Neural cell (in vitro differentiated cells): ENCODE data around the gene MDFIC. TPM values are rescaled to one million over a fixed set of nuclear protein-coding genes. Genes with fewer than 3 reads are reported as not detected.

Experiments used
- H2AFZ ChIP-seq: fragments of 200-600, 300-800 bp; sonication (generic), shearing (Covaris generic); 2 replicates; pipeline ENCODE4 v1.6.0; 2014; ENCODE audit warnings: low read depth, mild to moderate bottlenecking, antibody characterized with exemption, low read length, moderate library complexity
- H3F3A ChIP-seq: fragments of 200-600 bp; shearing (Covaris generic); 2 replicates; pipeline ENCODE4 v1.6.1; 2016; ENCODE audit warnings: mild to moderate bottlenecking, moderate library complexity, mixed read lengths, antibody characterized with exemption, low read length; ENCODE audit not compliant: insufficient read depth, poor library complexity, severe bottlenecking
- H3K27ac ChIP-seq: fragments of 200-600, 300-800 bp; sonication (generic), shearing (Covaris generic); 2 replicates; pipeline ENCODE4 v1.5.1; 2014; ENCODE audit warnings: mild to moderate bottlenecking, low read length, moderate library complexity
- H3K27me3 ChIP-seq: fragments of 300-800, 200-600 bp; sonication (generic), shearing (Covaris generic); 2 replicates; pipeline ENCODE4 v1.6.0; 2014; ENCODE audit warnings: mild to moderate bottlenecking, low read depth, low read length, moderate library complexity; ENCODE audit not compliant: insufficient read depth
- H3K36me3 ChIP-seq: fragments of 300-800, 200-600 bp; sonication (generic), shearing (Covaris generic); 2 replicates; pipeline ENCODE4 v1.5.1; 2014; ENCODE audit warnings: mild to moderate bottlenecking, antibody characterized with exemption, low read length, moderate library complexity; ENCODE audit not compliant: insufficient read depth
- H3K4me2 ChIP-seq: fragments of 300-800, 200-600 bp; sonication (generic), shearing (Covaris generic); 2 replicates; pipeline ENCODE4 v1.6.0; 2014; ENCODE audit warnings: mild to moderate bottlenecking, low read length
- H3K4me3 ChIP-seq: fragments of 300-800, 200-600 bp; sonication (generic), shearing (Covaris generic); 2 replicates; pipeline ENCODE4 v1.5.1; 2014; ENCODE audit warnings: mild to moderate bottlenecking, low read length, moderate library complexity
- H3K79me2 ChIP-seq: fragments of 200-600 bp; shearing (Covaris generic); replicated peaks from 2 replicates; pipeline ENCODE4 v1.6.0; 2014; ENCODE audit warnings: mild to moderate bottlenecking, low read length, moderate library complexity; ENCODE audit not compliant: insufficient read depth
- H3K9ac ChIP-seq: fragments of 300-800, 200-600 bp; sonication (generic), shearing (Covaris generic); 2 replicates; pipeline ENCODE4 v1.6.1; 2016; ENCODE audit warnings: mild to moderate bottlenecking, low read length, mixed read lengths
- H3K9me2 ChIP-seq: fragments of 200-600 bp; shearing (Covaris generic); 2 replicates; pipeline ENCODE4 v1.6.1; 2016; ENCODE audit warnings: mild to moderate bottlenecking, low read length, mixed read lengths; ENCODE audit not compliant: insufficient read depth
- H3K9me3 ChIP-seq: fragments of 200-600, 300-800 bp; sonication (generic), shearing (Covaris generic); 2 replicates; pipeline ENCODE4 v1.6.1; 2016; ENCODE audit warnings: mild to moderate bottlenecking, mixed run types, low read length, moderate library complexity, mixed read lengths
- H4K20me1 ChIP-seq: fragments of 200-600 bp; shearing (Covaris generic); 2 replicates; pipeline ENCODE4 v1.6.1; 2016; ENCODE audit warnings: mild to moderate bottlenecking, mixed run types; ENCODE audit not compliant: insufficient read depth
- CTCF ChIP-seq: fragments of 450-650 bp; IDR thresholded peaks from 2 replicates; pipeline ENCODE4 v1.5.1; 2014; ENCODE audit warnings: antibody characterized with exemption, mild to moderate bottlenecking, moderate library complexity; ENCODE audit not compliant: poor library complexity, severe bottlenecking
- EP300 ChIP-seq: fragments of 450-650 bp; conservative IDR thresholded peaks from 2 replicates; pipeline ENCODE4 v1.6.1; 2014; ENCODE audit warnings: antibody characterized with exemption, mild to moderate bottlenecking, moderate library complexity; ENCODE audit not compliant: poor library complexity, severe bottlenecking
- EZH2 ChIP-seq: fragments of 200-600, 300-800 bp; shearing (Covaris generic), sonication (generic); IDR thresholded peaks from 2 replicates; pipeline ENCODE4 v1.6.1; 2014; ENCODE audit warnings: antibody characterized with exemption, low read length, borderline replicate concordance, mild to moderate bottlenecking; ENCODE audit not compliant: insufficient read depth, poor library complexity, severe bottlenecking
- MXI1 ChIP-seq: fragments of 450-650 bp; conservative IDR thresholded peaks from 2 replicates; pipeline ENCODE4 v1.6.1; 2014; ENCODE audit warnings: antibody characterized with exemption, mild to moderate bottlenecking; ENCODE audit not compliant: poor library complexity, severe bottlenecking
- POLR2AphosphoS5 ChIP-seq: IDR thresholded peaks from 2 replicates; pipeline ENCODE4 v1.6.1; 2012
- RAD21 ChIP-seq: fragments of 450-650 bp; conservative IDR thresholded peaks from 2 replicates; pipeline ENCODE4 v1.6.1; 2014; ENCODE audit warnings: antibody characterized with exemption, mild to moderate bottlenecking, moderate library complexity
- REST ChIP-seq: IDR thresholded peaks from 2 replicates; pipeline ENCODE4 v1.6.1; 2012; ENCODE audit warnings: borderline replicate concordance
- SMC3 ChIP-seq: fragments of 450-650 bp; conservative IDR thresholded peaks from 2 replicates; pipeline ENCODE4 v1.6.1; 2014; ENCODE audit warnings: antibody characterized with exemption, mild to moderate bottlenecking, moderate library complexity; ENCODE audit not compliant: poor library complexity
- TAF1 ChIP-seq: IDR thresholded peaks from 2 replicates; pipeline ENCODE4 v1.6.1; 2012; ENCODE audit warnings: low read depth
- polyA plus RNA-seq: library from polyadenylated mRNA; depleted of rRNA; stranded (reverse); fragments of >200 nt; gene quantifications from 2 replicates; pipeline ENCODE4 v1.2.3, GENCODE V29; 2014

MDFIC gene
- polyA plus RNA-seq, 1 donor from 2014 or later: 0.85 TPM

- no peak overlapping the region for H3K27ac ChIP-seq
- H3F3A ChIP-seq: no peaks in the 10 kb centered on the region
- no peak overlapping the region for H2AFZ ChIP-seq
- no peaks in the 10 kb centered on the region for H3K9me2 ChIP-seq
- H3K4me2 ChIP-seq: no peak overlapping the region
- H3K9me3 ChIP-seq: peaks cover 5% of the 10 kb centered on the region
- no peaks in the 10 kb centered on the region for H3K79me2 ChIP-seq
- H3K36me3 ChIP-seq: no peaks in the 10 kb centered on the region
- TF ChIP-seq POLR2AphosphoS5 (no peak), SMC3 (no peak), EP300 (no peak)
- H3K27me3 ChIP-seq: no peaks in the 10 kb centered on the region
- no peaks in the 10 kb centered on the region for H4K20me1 ChIP-seq
- no peak overlapping the region for H3K9ac ChIP-seq
- H3K4me3 ChIP-seq: no peak overlapping the region
Measured at GRCh38 chr7:114966156-114966555, 44.3 kb downstream of the MDFIC start.

- Histone ChIP-seq H3K27ac (peak overlapping the region; percentile 61), H3K79me2 (no peaks in the 10 kb centered on the region), H3K36me3 (no peaks in the 10 kb centered on the region), H3K9ac (no peak overlapping the region), H4K20me1 (no peaks in the 10 kb centered on the region), H3K9me2 (no peaks in the 10 kb centered on the region), H3K4me2 (no peak overlapping the region), H3K4me3 (no peak overlapping the region), H3F3A (no peaks in the 10 kb centered on the region), H3K9me3 (peaks cover 5% of the 10 kb centered on the region), H2AFZ (no peak overlapping the region), H3K27me3 (no peaks in the 10 kb centered on the region)
- no peak for TF ChIP-seq SMC3
- TF ChIP-seq CTCF: no peak
- no peak for TF ChIP-seq EZH2
- peak; percentile 83 for TF ChIP-seq EP300
- peak; percentile 60 for TF ChIP-seq REST
- TF ChIP-seq RAD21: no peak
- TF ChIP-seq TAF1: no peak
- TF ChIP-seq MXI1: no peak
- TF ChIP-seq POLR2AphosphoS5: peak; percentile 49
Measured at GRCh38 chr7:114969096-114969495, 47.2 kb downstream of the MDFIC start.

- TF ChIP-seq POLR2AphosphoS5: no peak
- TF ChIP-seq RAD21: no peak
- TF ChIP-seq EP300: no peak
- Histone ChIP-seq H3K27me3 (no peaks in the 10 kb centered on the region), H3K4me3 (no peak overlapping the region), H2AFZ (no peak overlapping the region), H3K9ac (no peak overlapping the region), H3K9me3 (peaks cover 5% of the 10 kb centered on the region), H3K27ac (peak overlapping the region; percentile 61), H3F3A (no peaks in the 10 kb centered on the region), H4K20me1 (no peaks in the 10 kb centered on the region), H3K79me2 (no peaks in the 10 kb centered on the region), H3K4me2 (no peak overlapping the region), H3K9me2 (no peaks in the 10 kb centered on the region), H3K36me3 (no peaks in the 10 kb centered on the region)
Measured at GRCh38 chr7:114970308-114970707, 48.4 kb downstream of the MDFIC start.
